HCT116 (cell line): ENCODE data around the gene DOCK1. TPM values are rescaled to one million over a fixed set of nuclear protein-coding genes. Genes with fewer than 3 reads are reported as not detected.

ENCODE experiments used
- ATAC-seq: fragments of 200-7000 bp; cut with Tn5 transposase; 2 replicates; pipeline ENCODE4 v1.9.1; 2020; ENCODE audit warnings: mild to moderate bottlenecking, moderate library complexity
- BruUV-seq: library from RNA; stranded (reverse); fragments of 400-500 nt; replicated peaks from 2 replicates; lab custom pipeline; 2021; lab: Mats Ljungman, UMichigan
- CTCF ChIA-PET: fragments of 300-600 bp; sonication (Branson Sonifier 250); formaldehyde crosslinking; loops from one replicate; lab custom pipeline; 2021; ENCODE audit warnings: antibody characterized with exemption; lab: Charles Lee
- POLR2A ChIA-PET: fragments of 300-600, 350-600 bp; sonication (Branson Sonifier 250); formaldehyde crosslinking; loops from one replicate; lab custom pipeline; 2021; ENCODE audit warnings: antibody characterized with exemption; lab: Charles Lee
- RAD21 ChIA-PET, 2 experiments: fragments of 300-600 bp; sonication (Branson Sonifier 250); formaldehyde crosslinking; loops; one replicate each; lab custom pipeline; 2023; ENCODE audit warnings: low total read pairs in 2 of 2; ENCODE audit not compliant: uncharacterized antibody in 2 of 2, unreplicated experiment in 2 of 2, low non-redundant PET in 1 of 2; lab: Charles Lee
- DNase-seq: peaks from one replicate; pipeline ENCODE4 v3.0.0-alpha.2; 2010; ENCODE audit warnings: low read depth, low spot score
- H2AFZ ChIP-seq: fragments of 200-600 bp; shearing (Covaris generic), sonication (generic); 2 replicates; pipeline ENCODE4 v1.6.1; 2017; ENCODE audit warnings: low read depth, mixed run types, mixed read lengths, antibody characterized with exemption, low read length; ENCODE audit not compliant: poor library complexity, severe bottlenecking
- H3K27ac ChIP-seq: 2 replicates; pipeline ENCODE4 v1.5.1; 2012; ENCODE audit warnings: low read depth, low read length
- H3K27me3 ChIP-seq: fragments of 200-600 bp; sonication (generic); 2 replicates; pipeline ENCODE4 v1.6.1; 2016; ENCODE audit warnings: mixed run types, low read length, mixed read lengths; ENCODE audit not compliant: insufficient read depth
- H3K36me3 ChIP-seq, 2 experiments: fragments of 200-500 bp in 1 of 2; fragments of 200-600 bp in 1 of 2; sonication (Bioruptor generic) in 1 of 2; sonication (generic) in 1 of 2; 2 replicates each; pipeline versions ENCODE4 v1.5.1 to v1.6.1; 2014 to 2016; ENCODE audit warnings: low read length in 2 of 2, inconsistent platforms in 1 of 2, mixed read lengths in 1 of 2, mixed run types in 1 of 2; ENCODE audit not compliant: insufficient read depth in 2 of 2, control insufficient read depth in 1 of 2
- H3K4me1 ChIP-seq, 2 experiments: fragments of 200-600 bp in 1 of 2; sonication (generic) in 1 of 2; 2 replicates each; pipeline versions ENCODE4 v1.5.1 to v1.6.1; 2012 to 2017; ENCODE audit warnings: low read length in 2 of 2, inconsistent platforms in 1 of 2, mild to moderate bottlenecking in 1 of 2, mixed read lengths in 1 of 2, mixed run types in 1 of 2, moderate library complexity in 1 of 2; ENCODE audit not compliant: insufficient read depth in 2 of 2, control insufficient read depth in 1 of 2
- H3K4me2 ChIP-seq: fragments of 200-600 bp; sonication (generic); 2 replicates; pipeline ENCODE4 v1.6.1; 2017; ENCODE audit warnings: mixed run types, low read length, mixed read lengths
- H3K4me3 ChIP-seq, 2 experiments: fragments of 200-600 bp in 1 of 2; sonication (generic) in 1 of 2; replicated peaks in 1 of 2; 2 replicates each; pipeline ENCODE4 v1.5.1; 2011 to 2016; ENCODE audit warnings: low read length in 2 of 2, control low read depth in 1 of 2, low read depth in 1 of 2, mild to moderate bottlenecking in 1 of 2, mixed read lengths in 1 of 2, mixed run types in 1 of 2
- H3K79me2 ChIP-seq: fragments of 200-600 bp; sonication (generic); 2 replicates; pipeline ENCODE4 v1.6.1; 2017; ENCODE audit warnings: mild to moderate bottlenecking, mixed run types, low read length, moderate library complexity, mixed read lengths; ENCODE audit not compliant: insufficient read depth
- H3K9ac ChIP-seq: fragments of 200-600 bp; sonication (generic); 2 replicates; pipeline ENCODE4 v1.6.1; 2016; ENCODE audit warnings: low read length, mixed read lengths
- H3K9me2 ChIP-seq: fragments of 200-600 bp; sonication (generic), shearing (Covaris generic); 2 replicates; pipeline ENCODE4 v1.6.1; 2017; ENCODE audit warnings: mixed run types, mild to moderate bottlenecking, moderate library complexity; ENCODE audit not compliant: insufficient read depth
- H3K9me3 ChIP-seq, 2 experiments: fragments of 200-500 bp in 1 of 2; fragments of 200-600 bp in 1 of 2; sonication (Bioruptor generic) in 1 of 2; sonication (generic) in 1 of 2; 2 replicates each; pipeline ENCODE4 v1.6.1; 2014 to 2017; ENCODE audit warnings: low read length in 2 of 2, mixed read lengths in 2 of 2, inconsistent platforms in 1 of 2, low read depth in 1 of 2, mild to moderate bottlenecking in 1 of 2, mixed run types in 1 of 2, moderate library complexity in 1 of 2; ENCODE audit not compliant: control insufficient read depth in 1 of 2, insufficient read depth in 1 of 2
- H4K20me1 ChIP-seq: fragments of 200-600 bp; sonication (generic), shearing (Covaris generic); 2 replicates; pipeline ENCODE4 v1.6.1; 2017; ENCODE audit warnings: mixed run types, mild to moderate bottlenecking, moderate library complexity; ENCODE audit not compliant: insufficient read depth
- CBX3 ChIP-seq: IDR thresholded peaks from 2 replicates; pipeline ENCODE4 v1.6.1; 2012; ENCODE audit warnings: low read depth
- CEBPB ChIP-seq: IDR thresholded peaks from 2 replicates; pipeline ENCODE4 v1.6.1; 2012; ENCODE audit warnings: low read depth
- EZH2 ChIP-seq: fragments of 200-600 bp; sonication (generic); IDR thresholded peaks from 2 replicates; pipeline ENCODE4 v1.6.1; 2017; ENCODE audit warnings: antibody characterized with exemption, mixed run types
- EZH2phosphoT487 ChIP-seq: fragments of 200-600 bp; IDR thresholded peaks from 2 replicates; pipeline ENCODE4 v1.6.1; 2018; ENCODE audit warnings: antibody characterized with exemption, borderline replicate concordance
- JUND ChIP-seq: IDR thresholded peaks from 2 replicates; pipeline ENCODE4 v1.6.1; 2012
- SIN3A ChIP-seq: IDR thresholded peaks from 2 replicates; pipeline ENCODE4 v1.6.1; 2012; ENCODE audit warnings: low read depth
- ZFX ChIP-seq: fragments of 450-650 bp; IDR thresholded peaks from 2 replicates; pipeline ENCODE4 v1.6.1; 2017
- intact Hi-C: fragments of 100-400 bp; cut with micrococcal nuclease; formaldehyde crosslinking; loops from 2 replicates; pipeline ENCODE4 v1.10.0; 2022
- total RNA-seq: library from RNA; stranded (reverse); gene quantifications from one replicate; pipeline ENCODE4 v1.2.1, GENCODE V29; 2021; ENCODE audit not compliant: unreplicated experiment
- TF ChIP-seq, protein P1 (sequence below), 3 experiments: fragments of 200-600 bp in 1 of 3; sonication (generic) in 1 of 3; IDR thresholded peaks in 2 of 3; conservative IDR thresholded peaks in 1 of 3; 2 replicates each; pipeline ENCODE4 v1.5.1; 2012 to 2017; ENCODE audit warnings: low read depth in 2 of 3, low read length in 2 of 3, antibody characterized with exemption in 1 of 3, borderline replicate concordance in 1 of 3, control low read depth in 1 of 3, mild to moderate bottlenecking in 1 of 3, mixed read lengths in 1 of 3, mixed run types in 1 of 3, moderate library complexity in 1 of 3; ENCODE audit not compliant: insufficient read depth in 1 of 3

Gene DOCK1
- total RNA-seq, 1 experiment from 2014 or later = 46.5 TPM

DNA sequence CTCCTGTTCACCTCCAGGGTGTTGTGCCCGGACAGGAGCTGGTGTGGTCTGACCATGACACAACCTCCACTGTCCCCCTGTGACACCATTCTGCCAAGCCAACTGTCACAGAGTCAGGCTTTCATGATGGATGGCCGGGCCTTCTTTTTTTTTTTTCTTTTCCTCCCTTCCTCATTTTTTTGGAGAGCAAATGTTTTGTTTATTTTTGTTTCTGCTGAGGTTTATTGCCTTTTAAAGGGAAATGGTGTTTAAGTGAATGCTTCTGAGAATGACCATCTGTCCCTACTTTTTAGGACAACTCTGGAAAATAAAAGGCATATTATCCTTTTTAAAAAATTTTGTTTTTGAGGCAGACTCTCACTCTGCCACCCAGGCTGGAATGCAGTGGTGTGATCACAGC, 528.8 kb downstream of the DOCK1 start:
- no TSS peak for BruUV-seq
- intact Hi-C loops = no loop called here
- Histone ChIP-seq H2AFZ (no peak overlapping the region), H3K4me2 (no peak overlapping the region), H3K9me3 (no peaks in the 10 kb centered on the region), H3K9me2 (no peaks in the 10 kb centered on the region), H3K4me3 (no peak overlapping the region), H3K27me3 (no peaks in the 10 kb centered on the region), H3K4me1 (no peaks in the 10 kb centered on the region), H3K27ac (no peak overlapping the region), H3K36me3 (no peaks in the 10 kb centered on the region), H3K79me2 (no peaks in the 10 kb centered on the region), H3K9ac (no peak overlapping the region), H4K20me1 (no peaks in the 10 kb centered on the region)
- no peak for TF ChIP-seq CBX3
- TF ChIP-seq ZFX = no peak
- CTCF ChIA-PET = no interaction called here
- POLR2A ChIA-PET = no interaction called here
- RAD21 ChIA-PET = no interaction called here
- ATAC-seq (no peak), DNase-seq (no peak)

DNA sequence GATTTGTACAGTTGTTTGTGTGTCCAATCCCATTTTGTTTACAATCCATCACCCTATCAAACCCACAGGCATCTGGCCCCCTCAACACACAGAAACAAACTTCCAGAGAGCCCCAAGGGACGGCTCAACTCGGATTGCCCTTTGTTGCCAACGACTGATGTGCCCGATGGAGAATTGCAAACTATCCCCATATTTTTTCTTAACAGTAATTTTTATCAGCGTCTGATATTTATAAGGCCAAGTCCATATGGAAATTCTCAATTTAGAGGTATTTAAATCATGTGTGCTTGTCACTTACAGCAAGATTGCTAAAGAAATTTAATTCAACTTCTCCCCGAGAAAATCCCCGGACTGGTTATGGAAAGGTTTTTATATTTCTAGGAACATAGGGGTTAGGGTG, 530.0 kb downstream of the DOCK1 start:
- ChIA-PET RAD21 (no interaction called here), CTCF (no interaction called here)
- H3K27ac ChIP-seq = no peak overlapping the region

More for the DNA sequence above, 530.0 kb downstream of the DOCK1 start:
- Histone ChIP-seq H3K79me2 (no peaks in the 10 kb centered on the region), H3K27me3 (no peaks in the 10 kb centered on the region), H3K4me1 (no peaks in the 10 kb centered on the region), H3K9me2 (no peaks in the 10 kb centered on the region), H4K20me1 (no peaks in the 10 kb centered on the region), H3K4me3 (no peak overlapping the region), H3K9ac (no peak overlapping the region), H3K9me3 (no peaks in the 10 kb centered on the region), H2AFZ (no peak overlapping the region), H3K36me3 (no peaks in the 10 kb centered on the region), H3K4me2 (no peak overlapping the region)
- ATAC-seq (no peak), DNase-seq (no peak)
- BruUV-seq = no TSS peak
- no peak for TF ChIP-seq EZH2
- TF ChIP-seq CBX3 = no peak
- no peak for TF ChIP-seq JUND
- TF ChIP-seq EZH2phosphoT487 = no peak
- TF ChIP-seq CEBPB = no peak
- TF ChIP-seq, protein P1, sequence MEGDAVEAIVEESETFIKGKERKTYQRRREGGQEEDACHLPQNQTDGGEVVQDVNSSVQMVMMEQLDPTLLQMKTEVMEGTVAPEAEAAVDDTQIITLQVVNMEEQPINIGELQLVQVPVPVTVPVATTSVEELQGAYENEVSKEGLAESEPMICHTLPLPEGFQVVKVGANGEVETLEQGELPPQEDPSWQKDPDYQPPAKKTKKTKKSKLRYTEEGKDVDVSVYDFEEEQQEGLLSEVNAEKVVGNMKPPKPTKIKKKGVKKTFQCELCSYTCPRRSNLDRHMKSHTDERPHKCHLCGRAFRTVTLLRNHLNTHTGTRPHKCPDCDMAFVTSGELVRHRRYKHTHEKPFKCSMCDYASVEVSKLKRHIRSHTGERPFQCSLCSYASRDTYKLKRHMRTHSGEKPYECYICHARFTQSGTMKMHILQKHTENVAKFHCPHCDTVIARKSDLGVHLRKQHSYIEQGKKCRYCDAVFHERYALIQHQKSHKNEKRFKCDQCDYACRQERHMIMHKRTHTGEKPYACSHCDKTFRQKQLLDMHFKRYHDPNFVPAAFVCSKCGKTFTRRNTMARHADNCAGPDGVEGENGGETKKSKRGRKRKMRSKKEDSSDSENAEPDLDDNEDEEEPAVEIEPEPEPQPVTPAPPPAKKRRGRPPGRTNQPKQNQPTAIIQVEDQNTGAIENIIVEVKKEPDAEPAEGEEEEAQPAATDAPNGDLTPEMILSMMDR (IDR thresholded peaks at IDR 0.05 in 2 of 3, conservative IDR thresholded peaks at IDR 0.05 in 1 of 3; ENCODE audit: borderline replicate concordance in 1 of 3, insufficient read depth in 1 of 3, low read depth in 2 of 3, low read length in 2 of 3) = no peak
- TF ChIP-seq SIN3A = no peak
- intact Hi-C loops = no loop called here
- POLR2A ChIA-PET = no interaction called here
